HCT116 (cell line): ENCODE results near the gene SCGB1D2.
"Not testable (repeated sequence)": the region's sequence is repeated elsewhere in the genome, so short reads cannot be mapped to it uniquely, and the experiment has no call there.

Source experiments
- CBX3 ChIP-seq: IDR thresholded peaks from 2 replicates; pipeline ENCODE4 v1.6.1; 2012; ENCODE audit warnings: low read depth
- CTCF ChIP-seq, 3 experiments: fragments of 200-600 bp in 1 of 3; sonication (generic) in 1 of 3; IDR thresholded peaks in 2 of 3; conservative IDR thresholded peaks in 1 of 3; 2 replicates each; pipeline ENCODE4 v1.5.1; 2012 to 2017; ENCODE audit warnings: low read depth in 2 of 3, low read length in 2 of 3, antibody characterized with exemption in 1 of 3, borderline replicate concordance in 1 of 3, control low read depth in 1 of 3, mild to moderate bottlenecking in 1 of 3, mixed read lengths in 1 of 3, mixed run types in 1 of 3, moderate library complexity in 1 of 3; ENCODE audit not compliant: insufficient read depth in 1 of 3
- EZH2 ChIP-seq: fragments of 200-600 bp; sonication (generic); IDR thresholded peaks from 2 replicates; pipeline ENCODE4 v1.6.1; 2017; ENCODE audit warnings: antibody characterized with exemption, mixed run types
- EZH2phosphoT487 ChIP-seq: fragments of 200-600 bp; IDR thresholded peaks from 2 replicates; pipeline ENCODE4 v1.6.1; 2018; ENCODE audit warnings: antibody characterized with exemption, borderline replicate concordance
- POLR2AphosphoS5 ChIP-seq: IDR thresholded peaks from 2 replicates; pipeline ENCODE4 v1.6.1; 2011; ENCODE audit warnings: mild to moderate bottlenecking, low read depth, low read length, moderate library complexity
- SIN3A ChIP-seq: IDR thresholded peaks from 2 replicates; pipeline ENCODE4 v1.6.1; 2012; ENCODE audit warnings: low read depth

- TF ChIP-seq CTCF (IDR thresholded peaks at IDR 0.05 in 2 of 3, conservative IDR thresholded peaks at IDR 0.05 in 1 of 3; ENCODE audit: borderline replicate concordance in 1 of 3, insufficient read depth in 1 of 3, low read depth in 2 of 3, low read length in 2 of 3); EZH2phosphoT487; EZH2; CBX3; SIN3A; POLR2AphosphoS5: not testable (repeated sequence)
Measured at GRCh38 chr11:62195010-62195409, 47.0 kb upstream of the SCGB1D2 start.
